HFFc6 (cell line): Measurements from ENCODE around the gene DNAJC24. TPM values are rescaled to one million over a fixed set of nuclear protein-coding genes. Genes with fewer than 3 reads are reported as not detected.

Source experiments
- DNase-seq: peaks from one replicate; pipeline ENCODE4 v3.0.0-alpha.2; 2018
- H3K27ac Mint-ChIP-seq: 2 replicates; pipeline ENCODE4 v1.8.0; 2020; ENCODE audit warnings: mild to moderate bottlenecking, mixed read lengths
- H3K27me3 Mint-ChIP-seq: 2 replicates; pipeline ENCODE4 v1.8.0; 2021; ENCODE audit warnings: mild to moderate bottlenecking, moderate library complexity, mixed read lengths; ENCODE audit not compliant: insufficient read depth
- H3K36me3 Mint-ChIP-seq: 2 replicates; pipeline ENCODE4 v1.8.0; 2021; ENCODE audit warnings: low read depth, mixed read lengths
- H3K4me1 Mint-ChIP-seq: 2 replicates; pipeline ENCODE4 v1.8.0; 2020; ENCODE audit warnings: low read depth, mixed read lengths
- H3K4me3 Mint-ChIP-seq: 2 replicates; pipeline ENCODE4 v1.8.0; 2020; ENCODE audit warnings: mild to moderate bottlenecking, moderate library complexity, mixed read lengths
- H3K9me3 Mint-ChIP-seq: 2 replicates; pipeline ENCODE4 v1.8.0; 2020; ENCODE audit warnings: mild to moderate bottlenecking, mixed read lengths
- total RNA-seq, 6 experiments: library from RNA; stranded (reverse); fragmentation: NEBNext Ultra II Directional; extraction: Animal tissue kit (Norgen Biotek cat#: 25700); gene quantifications; 2 replicates in 1 of 6; 3 replicates in 5 of 6; pipeline ENCODE4 v1.2.3, GENCODE V29; 2021
- TF ChIP-seq, protein P1 (sequence below): fragments of 200-600 bp; sonication (generic); IDR thresholded peaks from 2 replicates; pipeline ENCODE4 v1.5.0; 2021; ENCODE audit warnings: antibody characterized with exemption, mild to moderate bottlenecking

DNAJC24 gene
- total RNA-seq, 6 experiments from 2014 or later: 15.7 to 19.9 (median 17.6) TPM

GRCh38 chr11:31327417-31327816 is 42.2 kb upstream of the DNAJC24 start:
- no peak for DNase-seq
- Mint-ChIP-seq H3K4me1 (no peaks in the 10 kb centered on the region), H3K4me3 (no peak overlapping the region), H3K27me3 (no peaks in the 10 kb centered on the region; the same call in 1 of the 2 replicates), H3K36me3 (no peaks in the 10 kb centered on the region), H3K27ac (no peak overlapping the region), H3K9me3 (no peaks in the 10 kb centered on the region; the same call in 1 of the 2 replicates)
- TF ChIP-seq, protein P1, sequence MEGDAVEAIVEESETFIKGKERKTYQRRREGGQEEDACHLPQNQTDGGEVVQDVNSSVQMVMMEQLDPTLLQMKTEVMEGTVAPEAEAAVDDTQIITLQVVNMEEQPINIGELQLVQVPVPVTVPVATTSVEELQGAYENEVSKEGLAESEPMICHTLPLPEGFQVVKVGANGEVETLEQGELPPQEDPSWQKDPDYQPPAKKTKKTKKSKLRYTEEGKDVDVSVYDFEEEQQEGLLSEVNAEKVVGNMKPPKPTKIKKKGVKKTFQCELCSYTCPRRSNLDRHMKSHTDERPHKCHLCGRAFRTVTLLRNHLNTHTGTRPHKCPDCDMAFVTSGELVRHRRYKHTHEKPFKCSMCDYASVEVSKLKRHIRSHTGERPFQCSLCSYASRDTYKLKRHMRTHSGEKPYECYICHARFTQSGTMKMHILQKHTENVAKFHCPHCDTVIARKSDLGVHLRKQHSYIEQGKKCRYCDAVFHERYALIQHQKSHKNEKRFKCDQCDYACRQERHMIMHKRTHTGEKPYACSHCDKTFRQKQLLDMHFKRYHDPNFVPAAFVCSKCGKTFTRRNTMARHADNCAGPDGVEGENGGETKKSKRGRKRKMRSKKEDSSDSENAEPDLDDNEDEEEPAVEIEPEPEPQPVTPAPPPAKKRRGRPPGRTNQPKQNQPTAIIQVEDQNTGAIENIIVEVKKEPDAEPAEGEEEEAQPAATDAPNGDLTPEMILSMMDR: no peak

DNA sequence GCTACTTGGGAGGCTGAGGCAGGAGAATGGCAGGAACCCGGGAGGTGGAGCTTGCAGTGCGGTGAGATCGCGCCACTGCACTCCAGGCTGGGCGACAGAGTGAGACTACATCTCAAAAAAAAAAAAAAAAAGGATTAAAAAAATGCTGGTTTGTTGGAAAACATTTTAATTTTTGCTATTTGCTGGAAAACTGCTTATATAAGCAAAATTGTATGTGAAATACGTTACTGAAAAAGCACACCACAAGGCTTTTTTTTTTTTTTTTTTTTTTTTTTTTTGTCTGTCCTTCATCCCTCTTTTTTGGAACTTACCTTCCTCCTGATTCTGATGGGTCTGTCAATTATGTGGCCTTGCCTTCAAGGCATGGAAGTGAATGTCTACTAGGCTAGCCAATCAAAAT is 41.0 kb upstream of the DNAJC24 start:
- TF ChIP-seq, protein P1: no peak
- Mint-ChIP-seq H3K4me3 (no peak overlapping the region), H3K27ac (no peak overlapping the region), H3K27me3 (no peaks in the 10 kb centered on the region; the same call in 1 of the 2 replicates), H3K9me3 (no peaks in the 10 kb centered on the region; the same call in 1 of the 2 replicates), H3K36me3 (no peaks in the 10 kb centered on the region), H3K4me1 (no peaks in the 10 kb centered on the region)
- no peak for DNase-seq

- H3K27me3 Mint-ChIP-seq: peaks cover 3% of the 10 kb centered on the region
- no peaks in the 10 kb centered on the region for H3K9me3 Mint-ChIP-seq
- no peaks in the 10 kb centered on the region for H3K36me3 Mint-ChIP-seq
- no peak overlapping the region for H3K27ac Mint-ChIP-seq
- TF ChIP-seq, protein P1: no peak
- DNase-seq: no peak
- H3K4me3 Mint-ChIP-seq: no peak overlapping the region
- H3K4me1 Mint-ChIP-seq: no peaks in the 10 kb centered on the region
Observed at GRCh38 chr11:31337806-31338205, 31.9 kb upstream of the DNAJC24 start.

DNA sequence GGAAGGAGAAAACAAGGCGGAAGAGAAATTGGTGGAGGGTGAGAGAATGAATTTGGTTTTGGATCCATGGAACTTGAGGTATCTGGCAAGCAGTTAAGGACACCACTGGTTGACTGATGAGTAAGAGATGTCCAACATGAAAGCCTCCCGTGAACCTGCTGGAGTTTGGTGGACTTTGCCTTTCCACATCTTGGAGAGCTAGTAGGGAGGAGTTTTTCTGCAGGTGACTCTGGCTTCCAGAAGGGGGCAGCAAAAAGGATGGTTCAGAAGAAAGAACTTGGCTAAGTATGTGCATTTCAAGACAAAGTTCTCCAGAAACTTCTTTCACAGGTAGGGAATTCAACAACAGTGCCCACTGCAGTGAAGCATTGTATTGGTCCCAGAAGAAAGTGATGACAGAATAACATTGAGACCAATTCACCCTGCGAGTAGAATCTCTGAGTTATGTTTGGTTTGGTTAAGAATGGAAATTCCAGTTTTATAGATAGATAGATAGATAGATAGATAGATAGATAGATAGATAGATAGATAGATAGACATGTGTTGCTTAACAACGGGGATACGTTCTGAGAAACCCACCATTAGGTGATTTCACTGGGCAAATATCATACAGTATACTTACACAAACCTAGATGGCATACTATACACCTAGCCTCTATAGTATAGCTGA is 28.6 kb upstream of the DNAJC24 start:
- H3K27me3 Mint-ChIP-seq: peaks cover 1% of the 10 kb centered on the region; the same call in 1 of the 2 replicates
- peak; percentile 42 for DNase-seq
- TF ChIP-seq, protein P1: peak; percentile 77
- no peaks in the 10 kb centered on the region for H3K4me1 Mint-ChIP-seq
- H3K9me3 Mint-ChIP-seq: no peaks in the 10 kb centered on the region
- H3K36me3 Mint-ChIP-seq: no peaks in the 10 kb centered on the region
- no peak overlapping the region for H3K27ac Mint-ChIP-seq
- no peak overlapping the region for H3K4me3 Mint-ChIP-seq

DNA sequence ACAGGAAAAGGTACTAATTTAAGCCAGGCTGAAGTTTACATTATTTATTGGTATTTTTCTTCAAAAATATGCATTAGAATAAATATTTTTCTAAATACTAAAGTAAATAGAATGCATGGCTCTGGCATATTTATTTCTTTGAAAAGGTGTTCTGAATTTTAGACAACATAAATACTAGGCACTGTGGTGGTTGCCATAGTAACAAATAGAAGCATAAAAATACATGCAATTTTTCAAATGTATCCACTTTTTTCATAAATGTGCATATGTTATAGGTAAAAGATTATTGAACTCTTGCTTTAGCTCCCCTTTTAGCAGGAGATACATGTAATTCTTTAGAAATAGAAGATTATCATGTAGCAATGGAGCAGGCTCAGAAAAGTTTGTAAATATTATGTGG is 18.5 kb upstream of the DNAJC24 start:
- Mint-ChIP-seq H3K9me3 (no peaks in the 10 kb centered on the region), H3K27me3 (peaks cover 4% of the 10 kb centered on the region)
- TF ChIP-seq, protein P1: no peak

More for the DNA sequence above, 18.5 kb upstream of the DNAJC24 start:
- Mint-ChIP-seq H3K4me3 (no peak overlapping the region), H3K36me3 (no peaks in the 10 kb centered on the region), H3K27ac (no peak overlapping the region), H3K4me1 (no peaks in the 10 kb centered on the region)
- DNase-seq: no peak
